ENCODE data around the gene ABI3BP.

- TF ChIP-seq TAF1 (conservative IDR thresholded peaks at IDR 0.05) (no peak), CTCF (IDR thresholded peaks at IDR 0.05; ENCODE audit: low read depth, low read length, missing input control) (no peak), GABPA (IDR thresholded peaks at IDR 0.05 in 1 of 2, conservative IDR thresholded peaks at IDR 0.05 in 1 of 2) (no peak), FOXA2 (IDR thresholded peaks at IDR 0.05) (no peak)
These were observed 142.5 kb downstream of the ABI3BP start for GRCh38 chr3:100850701-100851100.
